ENCODE results near the gene CLASP1. TPM values are rescaled to one million over a fixed set of nuclear protein-coding genes. Genes with fewer than 3 reads are reported as not detected.

Gene CLASP1
- total and polyA plus RNA-seq, 4 donors: 7.5 to 50.0 (median 21.9) TPM

DNA sequence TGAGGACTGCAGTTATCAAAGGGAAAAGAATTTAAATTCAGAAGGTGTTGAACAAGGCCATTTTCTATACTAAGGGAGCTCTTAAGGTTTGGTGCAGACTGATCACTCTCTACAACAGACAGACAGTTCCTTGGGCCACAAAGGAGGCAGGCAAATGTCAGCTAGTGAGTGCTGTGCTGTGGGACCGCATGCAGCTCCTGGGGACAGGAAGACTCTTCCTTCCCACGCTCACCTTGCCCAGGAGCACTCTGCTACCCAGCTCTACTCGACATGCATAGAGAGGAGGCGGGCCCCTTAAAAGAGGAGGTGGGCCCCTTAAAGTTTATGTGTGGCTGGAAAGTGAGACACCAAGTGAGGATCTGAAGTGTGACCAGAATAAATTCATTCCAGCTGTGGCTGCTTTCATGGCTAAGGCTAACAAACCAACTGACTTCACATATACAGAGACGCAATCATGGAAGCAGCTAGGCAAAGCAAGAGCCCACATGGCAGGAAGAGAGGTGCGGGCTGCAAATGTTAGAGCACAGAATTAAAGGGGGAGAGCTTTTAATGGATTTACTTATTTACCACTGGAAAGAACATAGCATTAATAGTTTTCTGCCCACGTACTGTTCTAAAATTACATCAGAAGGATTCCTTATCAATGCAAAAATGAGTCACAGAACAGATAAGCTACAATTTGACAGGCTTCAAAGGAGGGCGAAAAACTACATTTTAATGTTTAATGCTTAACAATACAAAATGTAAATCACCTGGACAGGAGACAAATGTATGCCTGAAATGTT is 220.0 kb downstream of the CLASP1 start:
- no peak for TF ChIP-seq SP1 (IDR thresholded peaks at IDR 0.05)
- no peak for TF ChIP-seq RXRA (IDR thresholded peaks at IDR 0.05)
- no peak for TF ChIP-seq FOXA1 (IDR thresholded peaks at IDR 0.05)
- no peak for TF ChIP-seq NR2F2 (IDR thresholded peaks at IDR 0.05)
- TF ChIP-seq ATF3 (IDR thresholded peaks at IDR 0.05): no peak
- no peak for TF ChIP-seq HNF4A (conservative IDR thresholded peaks at IDR 0.05)
- TF ChIP-seq, protein P1, sequence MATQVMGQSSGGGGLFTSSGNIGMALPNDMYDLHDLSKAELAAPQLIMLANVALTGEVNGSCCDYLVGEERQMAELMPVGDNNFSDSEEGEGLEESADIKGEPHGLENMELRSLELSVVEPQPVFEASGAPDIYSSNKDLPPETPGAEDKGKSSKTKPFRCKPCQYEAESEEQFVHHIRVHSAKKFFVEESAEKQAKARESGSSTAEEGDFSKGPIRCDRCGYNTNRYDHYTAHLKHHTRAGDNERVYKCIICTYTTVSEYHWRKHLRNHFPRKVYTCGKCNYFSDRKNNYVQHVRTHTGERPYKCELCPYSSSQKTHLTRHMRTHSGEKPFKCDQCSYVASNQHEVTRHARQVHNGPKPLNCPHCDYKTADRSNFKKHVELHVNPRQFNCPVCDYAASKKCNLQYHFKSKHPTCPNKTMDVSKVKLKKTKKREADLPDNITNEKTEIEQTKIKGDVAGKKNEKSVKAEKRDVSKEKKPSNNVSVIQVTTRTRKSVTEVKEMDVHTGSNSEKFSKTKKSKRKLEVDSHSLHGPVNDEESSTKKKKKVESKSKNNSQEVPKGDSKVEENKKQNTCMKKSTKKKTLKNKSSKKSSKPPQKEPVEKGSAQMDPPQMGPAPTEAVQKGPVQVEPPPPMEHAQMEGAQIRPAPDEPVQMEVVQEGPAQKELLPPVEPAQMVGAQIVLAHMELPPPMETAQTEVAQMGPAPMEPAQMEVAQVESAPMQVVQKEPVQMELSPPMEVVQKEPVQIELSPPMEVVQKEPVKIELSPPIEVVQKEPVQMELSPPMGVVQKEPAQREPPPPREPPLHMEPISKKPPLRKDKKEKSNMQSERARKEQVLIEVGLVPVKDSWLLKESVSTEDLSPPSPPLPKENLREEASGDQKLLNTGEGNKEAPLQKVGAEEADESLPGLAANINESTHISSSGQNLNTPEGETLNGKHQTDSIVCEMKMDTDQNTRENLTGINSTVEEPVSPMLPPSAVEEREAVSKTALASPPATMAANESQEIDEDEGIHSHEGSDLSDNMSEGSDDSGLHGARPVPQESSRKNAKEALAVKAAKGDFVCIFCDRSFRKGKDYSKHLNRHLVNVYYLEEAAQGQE (IDR thresholded peaks at IDR 0.05): no peak
- TF ChIP-seq TAF1 (conservative IDR thresholded peaks at IDR 0.05): no peak
- no peak for TF ChIP-seq EGR1 (IDR thresholded peaks at IDR 0.05; ENCODE audit: low read depth in 2 of 2)
- TF ChIP-seq JUND (IDR thresholded peaks at IDR 0.05): no peak
- no peak for TF ChIP-seq ZBTB33 (IDR thresholded peaks at IDR 0.05)
- TF ChIP-seq RAD21 (IDR thresholded peaks at IDR 0.05): no peak
- TF ChIP-seq FOXA2 (IDR thresholded peaks at IDR 0.05): no peak
- TF ChIP-seq, protein P2, sequence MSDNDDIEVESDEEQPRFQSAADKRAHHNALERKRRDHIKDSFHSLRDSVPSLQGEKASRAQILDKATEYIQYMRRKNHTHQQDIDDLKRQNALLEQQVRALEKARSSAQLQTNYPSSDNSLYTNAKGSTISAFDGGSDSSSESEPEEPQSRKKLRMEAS (IDR thresholded peaks at IDR 0.05): no peak
- no peak for TF ChIP-seq HNF4G (IDR thresholded peaks at IDR 0.05)
- no peak for TF ChIP-seq YY1 (IDR thresholded peaks at IDR 0.05)
- H3K9me3 ChIP-seq (ENCODE audit: control insufficient read depth in 4 of 4, low read length in 3 of 4): no peaks in the 10 kb centered on the region
- no peak for DNase-seq (ENCODE audit: low spot score)
- H3K4me3 ChIP-seq (ENCODE audit: low read depth in 1 of 3, low read length in 3 of 3): no peak overlapping the region
- no peak overlapping the region for H3K9ac ChIP-seq (ENCODE audit: low read depth in 1 of 2, low read length in 2 of 2)
- H3K36me3 ChIP-seq (ENCODE audit: control insufficient read depth in 4 of 4, insufficient read depth in 3 of 4, low read depth in 1 of 4, low read length in 3 of 4): peaks cover 4 to 40% (median 23%) of the 10 kb centered on the region in 4 donors
- H3K27ac ChIP-seq (ENCODE audit: low read depth in 1 of 2, low read length in 2 of 2): no peak overlapping the region
- WGBS: 95% methylated on average over 8 of the region's 8 CpGs
- H3K27me3 ChIP-seq (ENCODE audit: control insufficient read depth in 4 of 4, insufficient read depth in 4 of 4, low read length in 3 of 4): no peaks in the 10 kb centered on the region
- no peaks in the 10 kb centered on the region for H3K4me1 ChIP-seq (ENCODE audit: control insufficient read depth in 4 of 4, insufficient read depth in 4 of 4, low read length in 3 of 4)

DNA sequence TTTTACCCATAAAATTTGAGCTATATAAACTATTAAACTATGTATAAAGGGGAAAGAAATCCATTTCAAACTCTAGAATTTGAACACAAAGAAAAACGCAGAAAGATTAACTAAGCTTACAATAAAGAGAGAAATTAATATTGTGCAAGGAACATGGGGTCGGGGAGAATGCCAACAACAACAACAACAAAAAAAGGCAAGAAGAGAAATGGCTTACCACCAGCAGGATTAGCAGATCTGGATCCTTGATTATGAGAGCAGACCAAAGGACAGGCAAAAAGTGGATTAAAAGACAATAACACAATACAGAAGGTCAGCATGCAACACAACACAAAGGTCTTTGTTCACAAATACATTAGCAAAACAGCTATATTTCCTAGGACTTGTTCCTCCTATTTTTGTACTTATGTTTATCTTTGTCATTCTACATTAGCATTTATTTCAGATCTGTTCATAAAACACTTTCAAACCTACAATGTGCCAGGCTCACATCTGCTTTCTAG is 222.0 kb downstream of the CLASP1 start:
- H3K4me1 ChIP-seq (ENCODE audit: control insufficient read depth in 4 of 4, insufficient read depth in 4 of 4, low read length in 3 of 4): no peaks in the 10 kb centered on the region
- H3K36me3 ChIP-seq (ENCODE audit: control insufficient read depth in 4 of 4, insufficient read depth in 3 of 4, low read depth in 1 of 4, low read length in 3 of 4): peaks cover 7 to 40% (median 26%) of the 10 kb centered on the region in 4 donors

More for the DNA sequence above, 222.0 kb downstream of the CLASP1 start:
- DNase-seq (ENCODE audit: low spot score): no peak
- WGBS: 92% methylated on average over 2 of the region's 2 CpGs
- Histone ChIP-seq H3K27ac (ENCODE audit: low read depth in 1 of 2, low read length in 2 of 2) (no peak overlapping the region), H3K9ac (ENCODE audit: low read depth in 1 of 2, low read length in 2 of 2) (no peak overlapping the region), H3K9me3 (ENCODE audit: control insufficient read depth in 4 of 4, low read length in 3 of 4) (no peaks in the 10 kb centered on the region), H3K27me3 (ENCODE audit: control insufficient read depth in 4 of 4, insufficient read depth in 4 of 4, low read length in 3 of 4) (no peaks in the 10 kb centered on the region), H3K4me3 (ENCODE audit: low read depth in 1 of 3, low read length in 3 of 3) (no peak overlapping the region)
- TF ChIP-seq RAD21 (IDR thresholded peaks at IDR 0.05): no peak
- TF ChIP-seq TAF1 (conservative IDR thresholded peaks at IDR 0.05): no peak
- no peak for TF ChIP-seq SP1 (IDR thresholded peaks at IDR 0.05)
- no peak for TF ChIP-seq ATF3 (IDR thresholded peaks at IDR 0.05)
- no peak for TF ChIP-seq ZBTB33 (IDR thresholded peaks at IDR 0.05)
- TF ChIP-seq, protein P1 (IDR thresholded peaks at IDR 0.05): no peak
- no peak for TF ChIP-seq GABPA (IDR thresholded peaks at IDR 0.05 in 1 of 2, conservative IDR thresholded peaks at IDR 0.05 in 1 of 2)
- TF ChIP-seq YY1 (IDR thresholded peaks at IDR 0.05): no peak
